ENCODE measurements around the gene CTBP1. TPM values are rescaled to one million over a fixed set of nuclear protein-coding genes. Genes with fewer than 3 reads are reported as not detected.

Gene CTBP1
- total RNA-seq, 2 experiments from 2014 or later = 154 to 162 TPM

DNA sequence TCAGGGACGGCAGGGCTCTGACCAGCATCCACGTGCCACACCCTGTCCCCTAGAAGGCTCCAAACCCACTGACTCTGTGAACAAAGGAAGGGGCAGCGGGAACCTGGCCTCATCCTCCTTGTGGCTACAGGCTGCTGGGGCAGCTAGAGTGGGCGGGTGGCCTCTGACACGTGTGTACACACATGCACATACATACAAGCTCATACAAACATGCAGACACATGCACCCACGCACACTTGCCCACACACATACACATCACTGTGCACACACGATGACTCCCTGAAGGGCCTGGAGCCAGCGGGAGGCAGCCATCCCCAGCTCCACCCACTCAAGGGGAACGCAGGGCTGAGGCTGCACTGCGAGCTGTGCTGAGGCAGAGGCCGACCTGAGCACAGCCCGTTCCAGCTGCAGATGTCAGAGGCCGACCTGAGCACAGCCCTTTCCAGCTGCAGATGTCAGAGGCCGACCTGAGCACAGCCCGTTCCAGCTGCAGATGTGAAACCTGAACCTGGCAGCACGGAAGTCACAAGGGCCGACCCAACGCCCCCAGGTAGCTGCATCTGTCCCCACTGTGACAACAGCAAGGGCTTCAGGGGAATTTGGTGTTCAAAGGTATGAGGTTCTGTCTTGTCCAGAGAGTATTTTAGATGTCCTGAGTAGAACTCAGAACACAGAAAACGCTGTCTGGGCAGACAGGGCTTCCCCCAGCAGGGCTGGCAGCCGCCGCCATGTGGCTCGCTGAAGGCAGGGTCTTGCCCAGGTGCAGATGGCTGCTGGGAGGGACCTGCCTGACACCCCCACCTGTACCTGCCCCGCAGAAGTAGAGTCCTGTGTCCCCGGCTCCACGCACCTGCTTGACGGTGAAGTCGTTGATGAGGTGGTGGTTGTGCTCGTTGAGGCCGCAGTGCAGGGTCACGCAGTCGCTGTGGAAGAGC is 33.5 kb downstream of the CTBP1 start:
- Mint-ChIP-seq H3K9me3 (no peaks in the 10 kb centered on the region), H3K36me3 (peaks cover 18% of the 10 kb centered on the region), H3K4me1 (ENCODE audit: low read depth) (peaks cover 35% of the 10 kb centered on the region), H3K27ac (peak overlapping the region; percentile 5), H3K27me3 (no peaks in the 10 kb centered on the region), H3K4me3 (no peak overlapping the region)
- no peak for DNase-seq
- POLR2A ChIA-PET = interaction anchor here (1.2 kb wide), 1 partner anchor 32 kb away, joined by 3 read pairs; no protein-coding TSS in a partner anchor
- CTCF ChIA-PET = no interaction called here
- intact Hi-C loops (cut with micrococcal nuclease) = loop anchor here (2.0 kb wide), 1 partner anchor 15 kb away; no protein-coding TSS in a partner anchor

DNA sequence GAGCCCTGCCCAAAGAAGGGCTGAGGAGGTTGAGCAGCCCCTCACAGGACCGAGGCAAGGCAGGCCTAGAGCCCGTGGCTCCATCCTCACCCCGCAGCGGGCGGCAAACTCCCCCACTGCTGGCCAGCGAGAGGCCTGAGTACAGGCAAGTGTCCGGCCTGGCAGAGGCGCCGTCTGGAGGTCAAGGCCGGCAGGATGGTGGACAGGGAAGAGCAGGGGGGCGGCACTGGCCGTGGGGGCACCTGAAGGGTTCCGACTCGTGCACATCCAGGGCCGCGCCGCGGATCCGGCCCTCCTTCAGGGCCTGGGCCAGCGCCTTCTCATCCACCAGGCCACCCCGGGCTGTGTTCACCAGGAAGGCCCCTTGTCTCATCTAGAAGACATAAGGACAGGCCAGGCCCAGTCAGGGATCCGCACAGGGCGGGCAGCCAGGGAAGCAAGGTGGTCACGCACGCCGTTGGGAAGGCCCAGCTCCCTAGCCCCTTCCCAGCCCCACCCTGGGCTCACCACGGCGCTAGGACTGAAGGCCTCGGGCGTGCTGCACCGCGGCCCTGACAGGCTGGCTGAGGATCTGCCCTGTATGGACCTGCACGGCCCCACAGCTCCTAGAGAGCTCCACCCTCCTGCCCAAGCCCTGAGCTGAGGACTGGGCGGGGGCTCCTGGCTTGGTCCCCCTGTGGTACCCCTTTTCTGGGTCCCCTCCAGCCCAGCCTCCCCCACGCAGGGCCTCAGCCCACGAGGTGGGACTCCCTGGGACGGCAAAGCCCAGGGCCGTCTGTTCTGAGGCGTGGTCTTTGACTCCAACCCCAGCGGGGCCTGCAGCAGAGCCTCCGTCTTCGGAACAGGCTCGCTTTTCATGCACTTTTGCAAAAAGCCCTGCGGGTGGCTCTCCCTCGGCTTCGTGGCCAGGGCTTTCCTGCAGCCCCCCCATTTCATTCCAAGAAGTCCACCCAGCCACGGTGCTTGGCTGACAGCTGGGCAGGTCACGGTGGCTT is 34.5 kb downstream of the CTBP1 start:
- DNase-seq = no peak
- peaks cover 33% of the 10 kb centered on the region for H3K4me1 Mint-ChIP-seq (ENCODE audit: low read depth)
- H3K9me3 Mint-ChIP-seq = no peaks in the 10 kb centered on the region
- H3K36me3 Mint-ChIP-seq = peaks cover 14% of the 10 kb centered on the region
- intact Hi-C loops (cut with micrococcal nuclease) = no loop called here
- H3K27ac Mint-ChIP-seq = no peak overlapping the region
- H3K4me3 Mint-ChIP-seq = no peak overlapping the region
- POLR2A ChIA-PET = interaction anchor here (1.2 kb wide), 1 partner anchor 33 kb away, joined by 3 read pairs; no protein-coding TSS in a partner anchor
- CTCF ChIA-PET = no interaction called here
- H3K27me3 Mint-ChIP-seq = no peaks in the 10 kb centered on the region

DNA sequence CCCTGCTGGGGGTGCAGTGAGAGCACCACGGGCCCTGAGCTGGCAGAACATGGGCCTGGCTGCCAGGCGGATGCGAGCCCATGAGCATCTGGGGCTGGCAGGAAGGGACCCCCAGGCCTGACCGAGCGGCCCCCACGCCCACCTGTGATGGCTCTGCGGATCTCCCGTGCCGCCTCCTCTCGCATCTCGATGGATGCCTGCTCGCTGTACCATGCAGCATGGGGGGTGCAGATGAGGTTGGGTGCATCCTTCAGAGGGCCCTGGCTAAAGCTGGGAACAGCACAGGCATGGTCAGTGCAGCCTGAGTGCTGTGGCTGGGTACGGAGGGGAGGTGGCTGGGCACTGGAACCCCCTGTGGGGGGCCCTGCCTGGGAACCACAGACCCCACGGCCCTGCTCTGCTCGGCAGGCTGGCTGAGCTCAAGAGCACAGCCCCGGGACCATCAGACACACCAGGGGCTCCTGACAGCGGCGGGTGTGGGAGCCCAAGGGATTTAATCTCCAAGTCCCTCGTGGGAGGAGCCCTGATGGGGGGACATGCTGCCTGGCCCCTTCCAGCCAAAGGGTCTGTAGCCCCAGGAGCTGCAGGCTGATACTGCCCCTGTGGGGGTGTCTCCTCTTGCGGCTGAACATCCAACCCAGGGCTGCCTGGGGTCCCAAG is 35.5 kb downstream of the CTBP1 start:
- Mint-ChIP-seq H3K4me1 (ENCODE audit: low read depth) (peaks cover 27% of the 10 kb centered on the region), H3K4me3 (no peak overlapping the region), H3K27ac (no peak overlapping the region), H3K36me3 (peaks cover 8% of the 10 kb centered on the region), H3K9me3 (no peaks in the 10 kb centered on the region), H3K27me3 (no peaks in the 10 kb centered on the region)
- POLR2A ChIA-PET = no interaction called here
- no peak for DNase-seq
- CTCF ChIA-PET = no interaction called here
- intact Hi-C loops (cut with micrococcal nuclease) = no loop called here

DNA sequence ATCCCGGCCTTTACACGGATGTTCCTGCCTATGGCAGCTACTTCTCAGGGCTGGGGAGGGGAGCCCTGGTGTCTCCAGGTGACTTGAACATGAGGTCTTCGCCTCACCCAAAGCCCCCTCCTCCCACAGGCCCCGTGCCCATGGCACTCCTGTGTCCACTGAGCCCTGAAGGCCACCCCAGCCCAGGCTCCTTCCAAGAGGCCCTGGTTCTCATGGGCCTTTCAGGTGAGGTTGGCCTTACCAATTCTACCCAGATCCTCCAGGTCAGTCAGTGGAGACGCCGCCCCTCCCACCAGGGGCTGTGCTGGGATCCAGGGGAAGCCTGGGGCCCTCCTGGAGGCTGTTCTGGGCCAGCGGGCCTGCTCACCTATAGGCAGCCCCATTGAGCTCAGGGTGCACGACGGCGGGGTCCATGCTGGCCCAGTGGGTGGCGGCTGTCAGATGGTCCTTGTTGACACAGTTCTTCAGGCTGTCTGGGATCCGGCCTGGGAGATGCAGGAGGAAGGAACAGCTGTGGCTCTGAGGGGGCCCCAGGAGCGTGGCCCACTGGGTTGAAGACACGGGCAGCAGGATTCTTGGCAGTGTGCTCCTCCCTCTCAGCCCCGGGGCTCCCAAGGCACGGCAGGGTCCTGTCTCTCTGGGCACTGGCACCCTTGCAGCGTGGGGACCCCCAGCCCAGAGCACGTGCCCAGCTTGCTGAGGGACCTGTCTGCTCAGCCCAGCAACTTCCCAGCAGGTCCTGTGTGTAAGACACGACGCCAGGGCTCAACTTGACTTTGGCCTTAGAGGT is 36.2 kb downstream of the CTBP1 start:
- H3K4me3 Mint-ChIP-seq = no peak overlapping the region
- peaks cover 6% of the 10 kb centered on the region for H3K36me3 Mint-ChIP-seq
- CTCF ChIA-PET = no interaction called here
- H3K9me3 Mint-ChIP-seq = no peaks in the 10 kb centered on the region
- H3K4me1 Mint-ChIP-seq (ENCODE audit: low read depth) = peaks cover 22% of the 10 kb centered on the region
- no peak overlapping the region for H3K27ac Mint-ChIP-seq
- DNase-seq = no peak
- intact Hi-C loops (cut with micrococcal nuclease) = no loop called here
- H3K27me3 Mint-ChIP-seq = no peaks in the 10 kb centered on the region
- POLR2A ChIA-PET = no interaction called here

DNA sequence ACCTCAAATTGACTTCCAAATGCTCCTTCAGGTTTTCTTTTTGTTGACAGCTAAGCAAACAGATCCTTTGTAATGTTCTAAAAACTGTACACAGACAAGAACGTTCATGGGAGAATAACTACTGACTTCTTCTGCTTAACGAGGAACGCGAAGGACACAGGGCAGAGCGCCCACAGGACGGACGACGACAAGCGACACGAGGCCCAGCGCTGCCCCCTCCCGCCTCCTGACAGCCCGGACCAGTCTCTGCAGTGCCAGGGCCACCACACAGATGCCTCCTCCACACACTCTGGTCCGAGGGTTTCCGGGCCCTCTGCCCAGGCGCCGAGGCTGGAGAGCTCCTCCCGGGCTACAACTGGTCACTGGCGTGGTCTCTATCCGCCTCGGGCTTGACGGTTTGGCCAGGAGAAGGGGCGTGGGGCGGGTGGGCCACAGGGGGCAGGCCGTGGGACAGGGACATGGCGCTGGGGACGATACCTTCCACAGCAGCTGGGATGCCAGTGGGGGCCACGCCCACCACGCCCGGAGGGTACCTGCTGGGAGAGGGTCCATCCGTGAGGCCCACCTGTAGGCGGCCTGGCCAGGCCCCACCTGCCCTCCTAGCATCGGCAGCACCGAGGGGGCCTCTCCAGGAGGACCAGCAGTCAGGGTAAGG is 36.9 kb downstream of the CTBP1 start:
- Mint-ChIP-seq H3K4me3 (no peak overlapping the region), H3K4me1 (ENCODE audit: low read depth) (peaks cover 15% of the 10 kb centered on the region), H3K27me3 (no peaks in the 10 kb centered on the region), H3K36me3 (peaks cover 4% of the 10 kb centered on the region), H3K9me3 (no peaks in the 10 kb centered on the region), H3K27ac (no peak overlapping the region)
- DNase-seq = no peak
- intact Hi-C loops (cut with micrococcal nuclease) = no loop called here
- POLR2A ChIA-PET = no interaction called here
- CTCF ChIA-PET = no interaction called here

DNA sequence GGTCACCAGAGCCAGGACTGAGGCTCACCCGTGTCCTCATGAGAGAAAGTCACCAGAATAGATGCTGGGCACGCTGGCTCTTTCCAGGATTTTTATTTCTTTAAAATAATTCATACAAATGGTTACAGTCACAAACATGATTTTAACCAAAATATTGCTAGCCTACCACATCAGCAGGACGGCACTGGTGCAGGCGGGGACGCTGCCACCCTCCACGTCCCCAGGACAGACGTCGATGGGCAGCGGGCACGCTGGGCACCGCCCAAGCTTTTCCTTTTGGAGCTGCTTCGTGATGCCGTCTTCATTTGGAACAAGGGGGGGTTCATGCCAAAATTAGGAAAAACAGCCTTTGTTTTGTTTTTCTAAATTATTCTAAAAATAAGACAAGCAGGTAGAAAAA is 37.6 kb downstream of the CTBP1 start:
- CTCF ChIA-PET = no interaction called here
- Mint-ChIP-seq H3K27ac (no peak overlapping the region), H3K4me1 (ENCODE audit: low read depth) (peaks cover 8% of the 10 kb centered on the region), H3K9me3 (no peaks in the 10 kb centered on the region), H3K36me3 (peaks cover 4% of the 10 kb centered on the region), H3K27me3 (no peaks in the 10 kb centered on the region), H3K4me3 (no peak overlapping the region)
- POLR2A ChIA-PET = no interaction called here
- DNase-seq = no peak
- intact Hi-C loops (cut with micrococcal nuclease) = no loop called here

DNA sequence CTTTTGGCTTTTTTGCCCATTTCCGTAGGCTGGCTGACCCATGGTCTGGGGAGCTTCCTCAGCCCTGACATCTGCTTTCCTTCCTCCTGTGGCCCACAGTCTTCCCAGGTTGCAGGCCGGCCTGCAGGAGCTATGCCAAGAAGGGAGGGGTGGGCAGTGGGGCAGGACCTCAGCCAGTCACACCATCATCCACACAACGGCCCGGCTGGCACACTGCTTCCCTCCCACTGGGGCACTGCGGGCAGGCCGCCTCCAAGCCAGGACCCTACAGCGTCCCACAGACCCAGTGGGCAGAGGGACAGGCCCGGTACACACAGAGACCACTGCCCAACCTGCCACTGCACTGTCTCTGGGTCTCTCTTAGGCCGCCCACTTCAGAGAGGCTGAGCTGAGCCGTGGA is 38.0 kb downstream of the CTBP1 start:
- no peaks in the 10 kb centered on the region for H3K27me3 Mint-ChIP-seq
- ChIA-PET POLR2A (no interaction called here), CTCF (no interaction called here)
- peaks cover 6% of the 10 kb centered on the region for H3K4me1 Mint-ChIP-seq (ENCODE audit: low read depth)
- DNase-seq = no peak
- no peak overlapping the region for H3K27ac Mint-ChIP-seq
- no peaks in the 10 kb centered on the region for H3K9me3 Mint-ChIP-seq
- H3K36me3 Mint-ChIP-seq = peaks cover 4% of the 10 kb centered on the region
- intact Hi-C loops (cut with micrococcal nuclease) = no loop called here
- H3K4me3 Mint-ChIP-seq = no peak overlapping the region

DNA sequence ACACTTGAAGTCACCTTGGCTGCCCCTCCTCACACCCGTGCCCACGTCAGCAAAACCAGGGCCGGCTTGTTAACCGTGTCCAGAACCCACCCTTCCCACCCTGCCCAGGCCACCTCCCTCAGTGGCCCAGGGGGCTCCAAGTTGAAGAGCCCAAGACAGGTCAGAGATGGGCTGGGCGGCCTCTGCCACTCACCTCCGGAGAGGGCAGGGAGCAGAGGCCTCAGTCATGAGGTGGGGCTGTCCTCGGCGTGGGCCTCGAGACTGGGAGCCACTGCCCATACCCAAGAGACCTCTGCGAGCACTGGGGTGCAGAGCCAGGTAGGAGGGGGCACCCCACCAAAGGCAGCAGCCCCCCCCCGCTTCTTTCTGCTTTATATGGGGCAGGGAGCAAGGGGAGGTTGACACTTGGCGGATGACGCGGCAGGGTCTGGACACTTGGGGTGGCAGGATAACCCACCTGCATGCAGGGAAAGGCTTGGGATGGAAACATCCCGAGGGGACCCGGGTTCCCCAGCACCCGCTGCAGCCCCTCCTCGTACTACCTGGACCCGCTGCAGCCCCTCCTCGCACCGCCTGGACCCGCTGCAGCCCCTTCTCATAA is 38.6 kb downstream of the CTBP1 start:
- Mint-ChIP-seq H3K9me3 (no peaks in the 10 kb centered on the region), H3K27ac (no peak overlapping the region), H3K4me3 (no peak overlapping the region), H3K36me3 (peaks cover 3% of the 10 kb centered on the region), H3K4me1 (ENCODE audit: low read depth) (peaks cover 3% of the 10 kb centered on the region), H3K27me3 (no peaks in the 10 kb centered on the region)
- intact Hi-C loops (cut with micrococcal nuclease) = no loop called here
- ChIA-PET POLR2A (no interaction called here), CTCF (no interaction called here)
- no peak for DNase-seq

DNA sequence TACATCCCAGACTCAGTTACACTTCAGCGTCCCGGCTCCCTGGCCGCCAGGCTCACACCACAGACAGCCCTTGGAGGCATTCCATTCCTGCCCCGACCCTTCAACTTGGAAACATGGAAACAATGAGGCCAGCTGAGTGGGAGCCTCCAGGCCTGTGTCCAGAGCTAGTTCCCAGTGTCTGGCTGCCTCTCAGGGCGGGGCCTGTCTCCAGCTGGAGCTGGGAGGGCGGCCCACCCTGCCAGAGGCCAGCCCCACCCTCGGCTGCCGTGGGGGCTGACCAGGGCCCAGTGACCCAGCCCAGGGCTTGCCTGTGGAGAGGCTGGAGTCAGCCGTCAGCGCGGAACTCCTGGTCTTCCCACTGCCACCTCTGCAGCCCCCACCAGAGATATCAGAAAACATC is 39.1 kb downstream of the CTBP1 start:
- no peaks in the 10 kb centered on the region for H3K9me3 Mint-ChIP-seq
- no peak overlapping the region for H3K27ac Mint-ChIP-seq
- intact Hi-C loops (cut with micrococcal nuclease) = no loop called here
- CTCF ChIA-PET = interaction anchor here (0.5 kb wide), 1 partner anchor 146 kb away, joined by 4 read pairs; no protein-coding TSS in a partner anchor
- no peak overlapping the region for H3K4me3 Mint-ChIP-seq
- H3K36me3 Mint-ChIP-seq = peaks cover 2% of the 10 kb centered on the region
- H3K4me1 Mint-ChIP-seq (ENCODE audit: low read depth) = peaks cover 3% of the 10 kb centered on the region
- no peaks in the 10 kb centered on the region for H3K27me3 Mint-ChIP-seq
- DNase-seq = no peak
- POLR2A ChIA-PET = no interaction called here

DNA sequence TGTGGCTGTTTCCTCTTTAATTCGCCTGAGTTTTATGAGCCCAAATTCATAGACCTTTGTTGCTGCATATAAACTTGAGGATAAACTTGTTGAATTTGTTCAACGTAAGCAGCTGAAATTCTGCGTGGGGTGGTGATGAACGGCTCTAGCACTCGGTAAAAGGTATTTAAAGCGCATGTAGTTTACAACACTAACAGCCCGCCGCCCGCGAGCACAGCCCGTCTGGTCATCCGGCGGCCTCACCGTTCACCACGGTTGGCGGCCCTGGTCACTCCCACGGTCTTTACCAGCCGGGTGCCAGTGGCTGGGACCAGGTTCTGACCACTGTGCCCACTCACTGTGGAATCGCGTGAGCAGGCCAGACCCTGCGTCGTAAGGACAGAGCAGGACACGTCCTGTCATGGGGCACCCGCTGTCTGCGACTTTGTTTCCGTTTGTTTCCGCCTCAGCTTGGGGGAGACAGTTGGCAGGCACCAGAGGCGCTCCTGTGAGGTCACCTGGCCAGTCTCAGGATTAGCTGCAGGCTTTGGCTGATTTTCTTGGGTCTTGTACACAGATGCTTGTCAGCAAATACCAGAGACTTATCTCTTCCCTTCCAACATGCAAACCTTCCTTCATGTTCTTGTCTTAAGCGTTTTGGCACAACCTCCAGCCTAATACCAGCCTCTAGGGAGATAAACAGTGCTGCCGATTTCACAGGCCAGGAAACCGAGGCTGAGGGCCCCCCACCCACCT is 39.8 kb downstream of the CTBP1 start:
- intact Hi-C loops (cut with micrococcal nuclease) = no loop called here
- Mint-ChIP-seq H3K4me1 (ENCODE audit: low read depth) (peaks cover 5% of the 10 kb centered on the region), H3K36me3 (peaks cover 2% of the 10 kb centered on the region), H3K4me3 (no peak overlapping the region), H3K9me3 (no peaks in the 10 kb centered on the region), H3K27ac (peak overlapping the region; percentile 18), H3K27me3 (no peaks in the 10 kb centered on the region)
- no peak for DNase-seq
- ChIA-PET CTCF (interaction anchor here (0.5 kb wide), 1 partner anchor 145 kb away, joined by 4 read pairs; no protein-coding TSS in a partner anchor), POLR2A (no interaction called here)
